NK-92 (cell line): ENCODE measurements around the gene ACSL1.

Source experiments
- DNase-seq: peaks from one replicate; lab custom pipeline; 2025; ENCODE audit not compliant: unreplicated experiment; lab: John Stamatoyannopoulos, UW

ACSL1 gene, protein sequence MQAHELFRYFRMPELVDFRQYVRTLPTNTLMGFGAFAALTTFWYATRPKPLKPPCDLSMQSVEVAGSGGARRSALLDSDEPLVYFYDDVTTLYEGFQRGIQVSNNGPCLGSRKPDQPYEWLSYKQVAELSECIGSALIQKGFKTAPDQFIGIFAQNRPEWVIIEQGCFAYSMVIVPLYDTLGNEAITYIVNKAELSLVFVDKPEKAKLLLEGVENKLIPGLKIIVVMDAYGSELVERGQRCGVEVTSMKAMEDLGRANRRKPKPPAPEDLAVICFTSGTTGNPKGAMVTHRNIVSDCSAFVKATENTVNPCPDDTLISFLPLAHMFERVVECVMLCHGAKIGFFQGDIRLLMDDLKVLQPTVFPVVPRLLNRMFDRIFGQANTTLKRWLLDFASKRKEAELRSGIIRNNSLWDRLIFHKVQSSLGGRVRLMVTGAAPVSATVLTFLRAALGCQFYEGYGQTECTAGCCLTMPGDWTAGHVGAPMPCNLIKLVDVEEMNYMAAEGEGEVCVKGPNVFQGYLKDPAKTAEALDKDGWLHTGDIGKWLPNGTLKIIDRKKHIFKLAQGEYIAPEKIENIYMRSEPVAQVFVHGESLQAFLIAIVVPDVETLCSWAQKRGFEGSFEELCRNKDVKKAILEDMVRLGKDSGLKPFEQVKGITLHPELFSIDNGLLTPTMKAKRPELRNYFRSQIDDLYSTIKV

DNA sequence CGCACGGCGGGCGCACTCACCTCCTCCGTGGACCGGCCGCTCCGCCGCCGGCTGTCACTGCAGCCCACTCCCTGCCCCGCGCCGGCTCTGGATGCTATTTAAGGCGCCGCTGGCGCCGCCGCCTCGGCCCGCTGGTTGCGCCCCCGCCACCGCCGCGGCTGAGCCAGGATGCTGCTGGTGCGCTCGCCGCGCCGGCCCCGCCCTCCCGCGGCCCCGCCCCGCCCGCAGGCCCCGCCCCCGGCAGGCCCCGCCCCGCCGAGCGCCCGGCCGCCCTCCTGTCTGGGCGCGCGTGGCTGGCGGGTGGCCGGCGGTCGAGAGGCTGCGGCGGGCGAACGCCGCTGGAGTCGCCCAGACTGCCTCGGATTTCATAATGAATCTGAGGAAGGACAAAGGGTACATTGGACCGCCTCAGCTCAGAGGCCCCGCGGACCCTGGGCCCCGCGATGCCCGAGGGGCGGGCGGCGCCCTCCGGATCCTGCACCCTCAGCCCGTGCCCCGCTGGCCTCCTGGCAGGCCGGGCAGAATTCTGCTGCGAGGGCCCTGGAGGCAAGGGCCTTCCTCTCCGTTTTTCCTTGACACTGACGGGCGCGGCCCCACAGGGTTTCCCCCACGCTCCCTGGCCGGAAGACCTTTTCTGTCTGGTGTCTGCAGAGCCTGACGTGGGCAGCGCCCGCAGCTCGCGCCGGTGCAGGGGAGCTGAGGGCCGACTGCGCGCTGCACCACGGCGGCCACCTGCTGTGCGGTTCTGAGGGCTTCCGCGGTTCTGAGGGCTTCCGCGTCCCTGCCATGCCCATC lies at the start of gene ACSL1:
Gene ACSL1, minus strand, starts transcription at position 73 of the 795 bp plus-strand sequence. CDS start 22,454 bp downstream, outside the sequence.
- DNase-seq, result no peak

DNA sequence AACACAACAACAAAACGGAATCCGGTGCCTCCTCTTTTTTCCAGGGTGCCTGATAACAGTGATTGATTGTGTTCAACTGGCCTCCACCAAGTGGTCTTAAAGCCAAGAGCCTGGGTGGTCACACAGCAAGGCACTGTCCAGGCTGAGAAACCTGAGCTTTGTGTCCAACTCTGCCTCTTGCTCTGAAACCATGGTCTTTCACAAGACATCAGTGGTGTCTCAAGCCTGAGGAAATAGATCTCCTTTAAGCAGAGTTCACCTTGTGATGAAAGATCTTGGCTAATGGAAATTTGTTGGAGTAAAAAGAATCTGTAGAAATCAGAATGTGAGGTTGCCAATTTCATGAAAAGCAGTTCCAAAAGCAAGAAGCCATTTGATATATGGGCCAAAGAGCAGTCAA lies 47.3 kb upstream of the ACSL1 start:
- no peak for DNase-seq

DNA sequence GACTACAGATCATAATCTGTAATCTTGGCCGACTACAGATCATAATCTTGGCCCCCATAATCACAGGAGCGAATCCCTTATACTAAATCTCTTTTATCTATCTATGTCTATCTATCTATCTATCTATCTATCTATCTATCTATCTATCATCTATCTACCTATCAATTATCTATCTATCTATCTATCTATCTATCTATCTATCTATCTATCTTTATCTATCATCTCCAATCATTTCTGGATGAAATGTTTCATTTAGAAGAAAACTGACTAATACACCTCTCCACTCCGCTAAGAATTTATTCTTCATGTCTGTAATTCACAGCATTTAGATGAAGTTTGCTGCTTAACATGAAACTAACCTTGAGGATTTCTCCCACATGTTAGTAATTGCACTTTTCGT lies 45.0 kb upstream of the ACSL1 start:
- no peak for DNase-seq

DNA sequence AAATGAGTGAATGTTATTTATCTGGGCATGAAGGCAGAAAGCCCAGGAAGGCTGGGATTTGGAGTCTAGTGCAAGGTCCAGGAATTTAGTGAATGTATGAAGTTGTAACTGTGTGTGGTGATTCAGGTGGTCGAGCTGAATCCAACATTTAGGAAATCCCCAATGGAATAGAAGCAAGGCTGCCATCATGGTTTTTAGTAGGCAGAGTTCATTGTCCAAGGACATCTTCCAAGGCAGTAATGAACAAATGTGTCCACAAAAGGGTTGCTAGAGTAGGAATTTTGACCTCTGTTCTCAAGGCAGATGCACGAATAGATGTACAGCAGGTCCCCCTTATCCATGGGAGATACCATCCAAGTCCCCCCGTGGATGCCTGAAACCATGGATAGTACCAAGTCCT lies 42.9 kb upstream of the ACSL1 start:
- no peak for DNase-seq

DNA sequence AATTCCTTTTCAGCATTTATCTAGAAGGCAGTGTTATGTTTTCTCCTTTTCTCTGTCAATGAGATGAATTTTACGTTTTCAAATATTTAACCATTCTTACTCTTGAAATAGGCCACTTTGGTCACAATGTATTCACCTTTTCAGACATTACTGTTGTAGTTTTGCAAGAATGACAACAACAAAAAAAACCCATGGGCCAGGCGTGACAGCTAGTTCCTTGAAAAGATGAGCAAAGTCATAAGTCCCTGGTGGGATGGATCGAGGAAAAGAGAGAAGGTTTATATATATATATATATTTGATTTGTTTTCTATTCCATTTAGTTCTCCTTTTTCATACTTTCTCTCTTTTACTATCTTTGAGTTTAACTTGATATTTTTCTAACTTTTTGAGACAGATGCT lies 38.1 kb upstream of the ACSL1 start:
- no peak for DNase-seq

DNA sequence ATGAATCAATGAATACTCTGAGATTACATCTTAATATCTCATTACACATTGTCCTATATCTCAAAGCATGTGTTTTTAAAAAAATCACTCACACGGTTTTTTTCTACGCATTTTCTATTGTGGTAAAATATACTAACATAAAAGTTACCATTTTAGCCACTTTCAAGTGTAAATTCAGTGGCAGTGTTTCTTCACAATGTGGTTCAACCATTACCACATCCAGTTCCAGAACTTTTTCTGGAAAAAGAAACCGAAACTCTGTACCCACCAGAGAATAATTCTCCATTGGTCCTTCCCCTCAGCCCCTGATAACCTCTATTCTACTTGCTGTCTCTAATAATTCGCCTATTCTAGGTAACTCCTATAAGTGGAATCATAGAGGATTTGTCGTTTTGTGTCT lies 35.3 kb upstream of the ACSL1 start:
- no peak for DNase-seq

DNA sequence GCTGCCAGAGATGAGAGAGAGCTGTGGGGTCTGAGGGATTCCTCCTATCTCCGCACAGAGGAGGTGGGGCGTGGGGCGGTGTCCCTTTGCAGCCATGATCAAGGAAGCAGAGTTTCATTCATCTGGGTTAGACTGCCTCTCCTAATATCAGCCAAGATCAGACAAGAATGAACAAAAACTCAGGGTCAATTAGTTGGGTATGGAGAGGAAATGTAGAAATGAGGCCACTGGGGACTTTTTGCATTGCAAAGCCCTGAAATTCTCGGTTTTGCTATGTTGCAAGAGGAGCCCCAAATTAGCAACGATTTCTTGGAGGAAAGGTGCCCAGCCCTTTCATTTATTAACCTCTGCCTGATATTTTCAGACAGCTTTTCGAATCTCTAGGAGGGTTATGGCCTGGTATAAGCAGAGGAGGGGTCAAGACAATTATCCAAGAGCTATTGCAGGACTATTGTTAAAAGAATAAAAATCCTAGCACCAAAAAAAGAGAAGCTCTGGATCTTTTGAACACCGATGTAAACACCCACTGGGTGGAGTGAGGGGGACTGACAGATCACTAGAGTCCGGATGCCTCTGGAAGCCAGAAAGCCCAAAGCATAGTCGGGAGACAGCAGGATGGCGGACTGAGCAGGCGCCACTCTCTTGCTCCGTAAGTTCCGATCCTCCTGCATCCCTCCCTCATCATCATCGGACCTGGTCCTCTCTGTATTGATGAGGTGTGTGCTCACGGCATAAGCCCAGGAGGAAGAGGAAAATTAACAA lies 34.4 kb upstream of the ACSL1 start:
- no peak for DNase-seq

DNA sequence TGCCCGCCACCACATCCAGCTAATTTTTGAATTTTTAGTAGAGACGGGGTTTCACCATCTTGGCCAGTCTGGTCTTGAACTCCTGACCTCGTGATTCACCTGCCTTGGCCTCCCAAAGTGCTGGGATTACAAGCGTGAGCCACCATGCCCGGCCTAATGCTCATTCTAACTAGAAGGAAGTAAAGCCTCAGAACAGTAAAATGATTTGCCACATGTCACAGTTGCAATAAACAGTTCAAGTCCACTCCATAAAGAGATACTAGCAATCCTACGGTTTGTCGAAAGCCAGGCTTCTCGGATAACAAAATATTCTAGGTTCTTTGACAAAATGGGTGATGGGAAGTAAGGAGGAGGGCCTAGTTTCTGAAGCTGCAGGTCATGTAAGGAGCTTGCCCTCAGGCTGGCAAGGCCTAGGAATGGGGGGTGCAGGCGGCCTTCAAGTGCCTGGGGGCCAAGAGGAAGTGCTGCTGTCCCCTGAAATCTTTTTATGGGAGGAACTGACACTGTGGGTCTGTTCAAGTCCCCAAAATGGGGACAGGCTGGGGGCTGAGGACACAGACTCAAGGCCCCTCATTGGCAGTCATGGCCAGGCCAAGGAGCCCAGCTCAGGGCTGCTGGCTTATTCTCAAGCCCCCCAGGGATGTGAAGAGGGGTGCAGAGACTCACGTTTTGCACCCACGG lies 31.8 kb upstream of the ACSL1 start:
- no peak for DNase-seq

DNA sequence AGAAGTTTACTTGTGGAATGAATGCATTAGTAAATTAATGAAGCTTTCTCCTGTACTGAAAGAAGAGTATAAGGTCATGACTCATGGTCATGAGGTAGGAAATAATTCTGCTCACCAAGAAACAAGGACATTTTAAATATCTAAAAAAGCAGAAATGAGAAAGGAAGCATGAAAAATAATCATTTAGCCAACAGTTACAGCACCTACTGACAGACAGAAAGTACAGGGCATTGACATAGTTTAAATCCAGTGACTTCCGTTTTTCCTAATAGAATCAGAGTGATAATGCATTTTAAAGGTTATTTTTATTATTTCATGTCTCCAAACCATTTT lies 30.5 kb upstream of the ACSL1 start:
- no peak for DNase-seq

DNA sequence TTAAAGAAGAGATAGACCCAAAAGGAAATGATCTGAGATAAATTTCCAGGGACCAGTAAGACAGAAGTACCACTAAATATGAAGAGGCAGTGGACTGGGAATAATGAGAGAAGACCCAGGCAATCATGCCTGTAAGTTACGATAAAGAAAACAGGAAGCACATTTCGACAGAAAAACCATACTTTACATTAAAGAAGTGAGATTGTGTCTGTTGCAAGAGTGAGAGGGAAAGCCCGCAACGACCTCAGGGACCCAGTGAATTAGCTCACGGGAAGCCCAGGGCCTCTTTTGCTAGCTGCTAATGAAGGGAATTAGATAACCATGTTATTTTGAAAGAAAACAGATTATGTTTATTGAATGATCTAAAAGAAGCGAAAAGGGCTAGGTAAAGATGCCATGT lies 28.9 kb upstream of the ACSL1 start:
- no peak for DNase-seq

DNA sequence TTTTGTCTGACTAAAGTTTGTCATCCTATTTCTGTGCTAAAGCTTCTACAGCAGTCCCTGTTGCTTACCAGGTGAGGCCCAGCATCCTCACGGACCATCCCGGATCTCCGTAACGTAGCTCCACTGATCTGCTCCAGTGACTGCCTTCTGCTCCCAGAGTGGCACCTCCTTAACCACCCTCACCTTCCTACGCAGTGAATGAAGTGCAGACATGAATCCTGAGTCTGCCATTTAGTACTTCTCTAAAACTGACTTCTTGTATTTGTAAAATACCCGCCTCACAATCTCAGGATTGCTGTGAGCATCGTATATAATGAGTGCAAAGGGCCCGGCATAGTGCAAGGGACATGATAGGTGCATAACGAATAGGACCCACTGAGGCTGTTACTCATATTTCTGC lies 27.7 kb upstream of the ACSL1 start:
- no peak for DNase-seq

DNA sequence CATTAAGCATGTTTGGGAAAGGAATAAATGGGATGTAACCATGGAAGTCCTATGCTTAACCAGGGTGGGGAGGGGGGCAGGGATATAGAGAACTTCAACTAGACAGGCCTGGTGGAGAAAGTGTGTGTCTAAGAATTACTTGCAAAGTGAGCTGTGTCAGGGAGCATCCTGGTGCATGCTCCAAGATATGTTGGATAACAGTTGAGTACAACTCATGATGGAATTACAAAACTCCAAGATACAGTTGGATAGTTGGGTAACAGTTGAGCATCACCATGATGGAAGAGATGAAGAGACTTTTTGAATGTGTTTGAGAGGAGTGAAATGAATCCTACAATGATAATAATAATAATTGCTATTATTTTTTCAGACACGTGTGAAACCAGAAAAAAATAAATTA lies 26.1 kb upstream of the ACSL1 start:
- DNase-seq, result no peak

DNA sequence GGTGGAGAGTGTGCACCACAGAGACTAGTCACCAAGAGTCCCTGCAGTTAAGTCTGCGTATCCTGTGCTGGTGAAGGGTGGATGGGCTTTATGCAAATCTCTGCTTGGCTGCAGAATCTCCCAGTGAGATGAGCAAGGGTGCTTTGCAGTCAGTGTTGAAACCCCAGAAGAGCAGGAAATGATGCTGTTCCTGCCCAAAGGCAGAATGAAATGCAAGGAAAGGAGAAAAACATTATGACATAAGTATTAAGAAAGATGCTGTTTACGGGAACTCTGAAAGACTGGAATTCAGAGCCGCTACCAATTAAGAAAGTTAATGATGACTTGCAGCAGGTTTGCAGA lies 25.4 kb upstream of the ACSL1 start:
- DNase-seq, result no peak

DNA sequence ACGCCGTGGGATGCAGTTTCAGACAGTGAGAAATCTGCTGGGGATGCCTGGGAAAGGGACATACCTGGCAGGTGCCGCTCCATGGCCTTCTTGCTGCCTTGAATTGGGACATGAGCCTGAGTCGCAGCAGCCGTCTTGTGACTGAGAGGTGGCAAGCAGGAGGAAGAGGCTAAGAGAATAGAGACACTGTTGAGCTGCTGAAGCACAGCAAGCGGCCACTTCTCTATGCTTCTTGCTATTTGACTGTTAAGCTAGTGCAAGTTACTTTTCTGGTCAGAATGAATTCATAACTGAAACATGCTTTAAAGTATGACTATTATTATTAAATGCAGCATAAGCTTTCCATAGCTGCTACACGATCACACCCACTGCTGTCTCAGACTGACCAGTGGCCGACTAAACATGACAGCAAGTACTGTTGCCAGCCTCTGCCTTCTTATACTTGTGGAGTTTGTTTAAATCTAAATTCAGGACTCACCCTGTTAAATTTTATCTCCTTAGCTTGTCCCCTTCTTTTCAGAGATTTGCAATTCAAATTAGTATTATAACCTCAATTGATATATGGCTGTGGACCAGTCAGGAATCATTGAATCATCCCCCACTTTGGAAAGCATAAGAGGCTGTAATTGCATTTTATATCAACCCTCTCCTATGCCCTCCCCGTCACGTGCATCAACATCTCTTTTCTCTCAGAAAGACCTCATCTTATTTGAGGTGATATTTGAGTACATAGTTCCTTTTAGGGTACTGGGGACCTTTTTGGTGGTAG lies 24.8 kb upstream of the ACSL1 start:
- no peak for DNase-seq

DNA sequence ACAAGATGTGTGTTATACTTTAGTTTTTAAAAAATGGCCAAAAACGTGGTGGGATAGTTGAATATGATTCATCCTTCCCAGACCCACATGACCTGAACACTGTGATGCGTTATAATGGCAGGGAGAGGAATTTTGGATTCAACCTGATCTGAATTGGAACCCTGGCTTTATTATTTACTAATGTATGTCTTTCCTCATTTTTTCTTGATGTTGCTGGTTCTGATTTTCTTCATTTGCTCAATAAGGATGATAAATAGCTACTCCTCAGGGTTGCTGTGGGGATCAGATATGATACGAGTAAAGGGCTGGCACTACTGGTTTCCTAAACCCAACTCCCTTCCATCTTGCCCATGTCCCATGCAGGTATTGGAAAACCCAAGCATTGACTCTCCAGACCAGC lies 24.2 kb upstream of the ACSL1 start:
- DNase-seq, result no peak

DNA sequence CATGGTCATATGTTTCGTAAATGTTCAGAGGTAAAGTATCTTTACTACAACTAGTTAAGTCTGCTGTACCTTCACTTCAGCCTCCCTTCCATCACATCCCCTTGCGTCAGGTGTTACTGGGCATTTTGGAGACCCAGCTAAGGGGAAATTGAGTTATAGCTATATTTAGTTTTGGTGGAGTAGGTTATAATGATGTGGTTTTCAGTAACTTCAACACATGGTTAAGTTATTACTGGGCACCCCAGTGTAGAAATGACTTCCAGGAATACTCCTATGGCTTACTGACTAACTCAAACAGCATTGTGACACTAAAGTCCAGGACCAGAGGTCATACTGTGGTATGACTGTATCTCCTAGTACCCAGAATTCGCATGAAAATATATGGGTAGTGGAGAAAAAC lies 23.4 kb upstream of the ACSL1 start:
- DNase-seq, result no peak

DNA sequence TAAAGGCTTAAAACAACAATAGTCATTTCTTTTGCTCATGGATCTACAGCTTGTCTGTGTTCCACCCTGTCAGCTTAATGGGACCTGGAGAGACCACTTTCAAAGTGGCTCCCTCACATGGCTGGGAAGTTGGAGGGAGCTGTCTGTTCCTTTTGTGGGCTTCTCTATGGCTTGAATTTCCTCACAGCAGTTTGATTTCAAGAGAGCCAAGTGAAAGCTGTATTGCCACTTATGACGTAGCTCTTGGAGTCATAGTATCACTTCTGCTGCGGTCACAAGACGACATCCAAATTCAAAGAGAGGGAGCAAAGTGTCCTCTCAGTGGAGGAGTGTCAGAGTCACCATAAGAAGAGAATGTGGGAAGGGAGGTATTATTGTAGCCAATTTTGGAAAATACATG lies 22.7 kb upstream of the ACSL1 start:
- no peak for DNase-seq

DNA sequence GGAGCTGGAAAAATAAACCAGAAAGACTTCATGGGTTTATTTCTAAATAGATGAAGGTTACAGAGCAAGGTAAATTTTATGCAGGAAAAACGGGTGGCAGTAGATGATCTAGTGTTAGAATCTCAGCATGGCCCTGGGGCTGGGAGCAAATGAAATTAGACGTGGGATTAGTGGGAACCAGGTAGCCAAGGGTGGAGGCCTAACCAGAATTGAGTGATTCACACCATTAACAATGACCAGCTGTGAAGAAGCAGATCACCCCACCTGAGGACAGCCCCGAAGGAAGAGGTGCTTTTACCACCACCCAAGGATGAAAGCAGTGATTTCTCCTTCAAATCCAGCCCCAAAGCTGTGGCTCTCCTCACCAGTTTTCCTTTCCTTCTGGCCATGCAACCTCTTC lies 20.8 kb upstream of the ACSL1 start:
- no peak for DNase-seq

DNA sequence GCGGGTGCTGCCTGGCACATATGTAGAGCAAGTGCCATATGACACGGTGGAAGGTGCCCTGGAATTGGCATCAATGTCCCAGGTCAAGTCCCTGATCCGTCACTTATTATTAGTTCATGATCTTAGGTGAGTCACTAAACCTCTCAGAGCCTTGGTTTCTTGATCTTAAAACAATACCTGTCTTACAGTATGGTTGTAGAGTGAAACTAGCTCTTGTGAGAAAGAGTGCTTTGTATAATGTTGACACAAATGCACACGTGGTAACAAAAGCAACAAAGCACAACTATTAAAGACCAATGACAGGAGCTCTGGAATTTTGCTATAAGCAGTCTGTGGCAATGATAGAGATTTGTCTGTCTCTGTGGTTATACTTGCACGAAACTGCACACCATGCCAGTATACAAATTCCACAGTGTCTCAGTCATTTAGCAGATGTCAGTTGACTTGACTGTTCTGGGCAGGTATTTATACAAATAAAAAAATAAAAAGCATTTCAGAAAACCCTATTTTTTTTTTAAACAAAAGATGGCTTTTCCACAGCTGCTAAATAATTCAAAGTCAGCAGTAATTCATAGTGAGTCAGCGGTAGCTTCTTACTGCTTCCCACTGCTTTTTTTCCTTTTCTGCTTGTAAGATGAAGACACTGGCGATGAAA lies 19.7 kb upstream of the ACSL1 start:
- no peak for DNase-seq

DNA sequence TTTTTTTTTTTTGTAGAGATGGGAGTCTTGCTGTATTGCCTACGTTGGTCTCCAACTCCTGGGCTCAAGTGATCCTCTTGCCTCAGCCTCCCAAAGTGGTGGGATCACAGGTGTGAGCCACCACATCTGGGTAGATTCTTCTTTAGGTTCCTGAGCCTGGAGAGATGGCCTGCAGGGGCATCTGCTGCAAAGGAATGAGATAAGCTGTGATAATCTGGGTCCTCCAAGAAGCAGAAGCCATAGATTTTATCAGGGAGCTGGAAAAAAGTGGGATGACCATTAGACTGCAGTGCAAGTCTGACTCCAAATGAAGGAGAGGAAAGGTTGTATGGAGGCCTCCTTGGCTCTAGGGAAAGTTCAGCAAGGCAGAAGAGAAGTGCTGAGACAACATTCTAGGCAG lies 19.0 kb upstream of the ACSL1 start:
- DNase-seq, result no peak
